Osteoblast (primary cell): ENCODE measurements around the gene TSSK6. TPM values are rescaled to one million over a fixed set of nuclear protein-coding genes. Genes with fewer than 3 reads are reported as not detected.
A peak's percentile ranks its signal among the peaks of the same experiment; 100 is the strongest.

Source experiments
- DNase-seq: peaks from one replicate; pipeline ENCODE4 v3.0.0; 2011; ENCODE audit warnings: low spot score, mixed read lengths; ENCODE audit not compliant: insufficient read length; ENCODE audit errors: missing footprints
- H2AFZ ChIP-seq: 2 replicates; pipeline ENCODE4 v1.6.0; 2011; ENCODE audit warnings: mild to moderate bottlenecking, low read length
- H3K27ac ChIP-seq: 2 replicates; pipeline ENCODE4 v1.5.1; 2011; ENCODE audit warnings: mild to moderate bottlenecking, low read depth, low read length, moderate library complexity
- H3K27me3 ChIP-seq: 2 replicates; pipeline ENCODE4 v1.6.0; 2012; ENCODE audit warnings: mild to moderate bottlenecking, control low read depth, inconsistent platforms, low read length, moderate library complexity; ENCODE audit not compliant: insufficient read depth
- H3K36me3 ChIP-seq: 2 replicates; pipeline ENCODE4 v1.5.1; 2011; ENCODE audit warnings: mild to moderate bottlenecking, low read length, control low read depth, moderate library complexity; ENCODE audit not compliant: insufficient read depth
- H3K4me1 ChIP-seq: 2 replicates; pipeline ENCODE4 v1.5.1; 2011; ENCODE audit warnings: mild to moderate bottlenecking, low read length, control low read depth, moderate library complexity; ENCODE audit not compliant: insufficient read depth
- H3K4me2 ChIP-seq: 2 replicates; pipeline ENCODE4 v1.6.0; 2011; ENCODE audit warnings: mild to moderate bottlenecking, low read length; ENCODE audit not compliant: insufficient read depth
- H3K4me3 ChIP-seq: fragments of 200-600 bp; sonication (generic); 3 replicates; pipeline ENCODE4 v1.5.1; 2012; ENCODE audit warnings: mild to moderate bottlenecking, low read length, inconsistent platforms; ENCODE audit not compliant: insufficient read depth
- H3K79me2 ChIP-seq: 2 replicates; pipeline ENCODE4 v1.6.0; 2012; ENCODE audit warnings: mild to moderate bottlenecking, low read length, control low read depth, inconsistent platforms; ENCODE audit not compliant: insufficient read depth
- H3K9me3 ChIP-seq: 2 replicates; pipeline ENCODE4 v1.5.1; 2011; ENCODE audit warnings: low read depth, low read length, control low read depth
- H4K20me1 ChIP-seq: 2 replicates; pipeline ENCODE4 v1.6.0; 2012; ENCODE audit warnings: mild to moderate bottlenecking, low read length, control low read depth; ENCODE audit not compliant: insufficient read depth
- total RNA-seq: library from RNA; depleted of rRNA; stranded (reverse); fragments of >200 nt; gene quantifications from 2 replicates; pipeline ENCODE4 v1.2.3, GENCODE V29; 2012
- TF ChIP-seq, protein P1 (sequence below): IDR thresholded peaks from 2 replicates; pipeline ENCODE4 v1.5.1; 2011; ENCODE audit warnings: mild to moderate bottlenecking, low read depth, low read length, moderate library complexity; ENCODE audit errors: extremely low read depth

TSSK6 gene
- total RNA-seq, 1 donor, result 4.3 TPM

- Histone ChIP-seq H3K27ac (no peak overlapping the region), H4K20me1 (peaks cover 4% of the 10 kb centered on the region), H3K9me3 (no peaks in the 10 kb centered on the region), H3K36me3 (peaks cover 2% of the 10 kb centered on the region), H3K4me2 (no peak overlapping the region), H3K27me3 (peaks cover 11% of the 10 kb centered on the region), H3K4me1 (peaks cover 14% of the 10 kb centered on the region), H2AFZ (no peak overlapping the region), H3K79me2 (no peaks in the 10 kb centered on the region), H3K4me3 (no peak overlapping the region)
- peak; percentile 78 for DNase-seq
- TF ChIP-seq, protein P1, sequence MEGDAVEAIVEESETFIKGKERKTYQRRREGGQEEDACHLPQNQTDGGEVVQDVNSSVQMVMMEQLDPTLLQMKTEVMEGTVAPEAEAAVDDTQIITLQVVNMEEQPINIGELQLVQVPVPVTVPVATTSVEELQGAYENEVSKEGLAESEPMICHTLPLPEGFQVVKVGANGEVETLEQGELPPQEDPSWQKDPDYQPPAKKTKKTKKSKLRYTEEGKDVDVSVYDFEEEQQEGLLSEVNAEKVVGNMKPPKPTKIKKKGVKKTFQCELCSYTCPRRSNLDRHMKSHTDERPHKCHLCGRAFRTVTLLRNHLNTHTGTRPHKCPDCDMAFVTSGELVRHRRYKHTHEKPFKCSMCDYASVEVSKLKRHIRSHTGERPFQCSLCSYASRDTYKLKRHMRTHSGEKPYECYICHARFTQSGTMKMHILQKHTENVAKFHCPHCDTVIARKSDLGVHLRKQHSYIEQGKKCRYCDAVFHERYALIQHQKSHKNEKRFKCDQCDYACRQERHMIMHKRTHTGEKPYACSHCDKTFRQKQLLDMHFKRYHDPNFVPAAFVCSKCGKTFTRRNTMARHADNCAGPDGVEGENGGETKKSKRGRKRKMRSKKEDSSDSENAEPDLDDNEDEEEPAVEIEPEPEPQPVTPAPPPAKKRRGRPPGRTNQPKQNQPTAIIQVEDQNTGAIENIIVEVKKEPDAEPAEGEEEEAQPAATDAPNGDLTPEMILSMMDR, result no peak
Observed at GRCh38 chr19:19533841-19534240, 18.5 kb upstream of the TSSK6 start.

GRCh38 chr19:19532806-19533701, 17.7 kb upstream of the TSSK6 start:
- Histone ChIP-seq H3K4me2 (no peak overlapping the region), H3K27me3 (peaks cover 5% of the 10 kb centered on the region), H2AFZ (no peak overlapping the region), H3K4me1 (peaks cover 11% of the 10 kb centered on the region), H3K27ac (no peak overlapping the region), H4K20me1 (peaks cover 4% of the 10 kb centered on the region), H3K9me3 (no peaks in the 10 kb centered on the region), H3K79me2 (no peaks in the 10 kb centered on the region), H3K36me3 (peaks cover 6% of the 10 kb centered on the region), H3K4me3 (no peak overlapping the region)
- TF ChIP-seq, protein P1, result no peak
- peak; percentile 87 for DNase-seq

DNA sequence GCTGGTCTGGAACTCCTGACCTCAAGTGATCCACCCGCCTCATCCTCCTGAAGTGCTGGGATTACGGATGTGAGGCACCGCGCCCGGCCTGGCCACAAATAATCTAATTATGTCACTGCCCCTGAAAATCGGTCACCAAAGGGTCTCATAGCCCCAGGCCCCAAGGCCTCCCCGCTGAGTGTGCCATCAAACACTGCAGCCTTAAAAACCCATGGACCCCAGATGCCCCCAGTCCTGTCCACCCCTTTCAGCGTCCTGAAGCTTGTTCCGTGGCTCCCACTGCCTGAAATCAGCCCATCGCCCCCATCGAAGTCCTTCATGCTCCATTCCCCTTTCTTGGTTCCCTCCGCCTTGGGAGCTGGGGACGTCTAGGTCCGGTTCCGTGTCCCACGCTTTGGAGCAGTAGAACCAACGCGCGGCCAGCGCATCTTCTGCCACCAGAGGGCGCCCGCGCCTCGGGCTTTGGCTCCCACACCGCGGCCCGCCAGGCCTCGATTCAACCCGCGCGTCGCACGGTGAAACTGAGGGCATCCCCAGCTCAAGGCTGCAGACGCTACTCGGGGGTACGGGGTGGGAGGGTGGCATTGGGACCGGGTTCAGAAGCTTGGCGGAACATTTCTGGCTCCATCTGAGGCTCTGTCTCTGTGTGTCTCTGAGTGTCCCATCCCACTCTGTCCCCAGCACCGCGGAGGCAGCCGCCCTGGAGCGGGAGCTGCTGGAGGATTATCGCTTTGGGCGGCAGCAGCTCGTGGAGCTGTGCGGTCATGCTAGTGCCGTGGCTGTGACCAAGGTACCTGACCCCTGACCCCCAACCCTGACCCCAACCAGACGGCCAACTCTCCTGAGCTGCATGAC, 16.8 kb upstream of the TSSK6 start:
- peaks cover 10% of the 10 kb centered on the region for H3K36me3 ChIP-seq
- TF ChIP-seq, protein P1, result peak; percentile 85
- H3K9me3 ChIP-seq, result no peaks in the 10 kb centered on the region
- peak; percentile 99 for DNase-seq
- H3K4me3 ChIP-seq, result no peak overlapping the region
- peaks cover 11% of the 10 kb centered on the region for H3K4me1 ChIP-seq
- no peaks in the 10 kb centered on the region for H3K79me2 ChIP-seq
- peaks cover 6% of the 10 kb centered on the region for H4K20me1 ChIP-seq
- H2AFZ ChIP-seq, result no peak overlapping the region
- H3K27ac ChIP-seq, result no peak overlapping the region
- no peaks in the 10 kb centered on the region for H3K27me3 ChIP-seq
- peak overlapping the region; percentile 18 for H3K4me2 ChIP-seq
